ENCODE results near the gene DPP10.
A peak's percentile ranks its signal among the peaks of the same experiment; 100 is the strongest.

DPP10 gene

DNA sequence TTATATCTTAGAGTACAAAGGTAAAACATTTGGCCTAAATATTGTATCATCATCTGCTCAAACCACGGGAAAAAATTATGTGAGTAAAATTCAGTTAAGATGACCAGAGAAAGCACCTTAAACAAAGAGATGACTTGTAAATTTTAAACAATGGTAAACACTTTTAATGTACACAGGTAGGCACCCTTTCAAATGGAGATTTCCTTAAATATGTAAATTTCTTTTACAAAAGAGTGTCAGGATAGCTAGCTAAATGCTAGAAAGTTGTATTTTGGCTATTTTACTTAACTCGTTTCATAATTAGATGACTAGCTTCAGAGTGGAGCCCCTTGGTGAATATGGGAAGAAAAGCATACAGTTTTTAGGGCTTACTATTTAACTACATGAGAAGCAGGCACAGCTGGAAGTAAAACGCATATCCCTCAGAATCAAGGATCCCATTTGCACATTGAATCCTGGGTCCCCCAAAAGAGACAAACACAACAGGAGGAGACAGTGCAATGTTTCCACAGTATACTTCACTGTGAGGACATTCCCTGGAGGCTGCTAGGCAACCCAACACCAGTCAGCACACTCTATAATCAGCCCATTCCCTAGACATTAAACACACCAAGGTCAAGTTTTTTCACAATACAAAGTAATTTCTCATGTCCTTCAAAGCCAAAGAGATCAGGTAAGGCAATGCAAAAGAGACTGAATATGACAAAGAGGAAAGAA lies 1154.4 kb downstream of the DPP10 start:
- no peak overlapping the region for H3K4me3 ChIP-seq (ENCODE audit: low read length)
- no peaks in the 10 kb centered on the region for H3K36me3 ChIP-seq (ENCODE audit: control insufficient read depth, insufficient read depth, low read length)
- no peaks in the 10 kb centered on the region; the same call in 1 of the 2 replicates for H3K4me1 ChIP-seq (ENCODE audit: control insufficient read depth, insufficient read depth, low read length)
- H3K27me3 ChIP-seq (ENCODE audit: control insufficient read depth, insufficient read depth, low read length) = no peaks in the 10 kb centered on the region
- H3K27ac ChIP-seq (ENCODE audit: low read length) = no peak overlapping the region
- H3K9me3 ChIP-seq (ENCODE audit: control insufficient read depth, insufficient read depth, low read length) = no peaks in the 10 kb centered on the region
- WGBS (ENCODE audit: insufficient coverage, insufficient read length) = no CpG with 5 or more reads among the region's 3 CpGs
- DNase-seq (ENCODE audit: low read depth, low spot score) = peak; percentile 27

DNA sequence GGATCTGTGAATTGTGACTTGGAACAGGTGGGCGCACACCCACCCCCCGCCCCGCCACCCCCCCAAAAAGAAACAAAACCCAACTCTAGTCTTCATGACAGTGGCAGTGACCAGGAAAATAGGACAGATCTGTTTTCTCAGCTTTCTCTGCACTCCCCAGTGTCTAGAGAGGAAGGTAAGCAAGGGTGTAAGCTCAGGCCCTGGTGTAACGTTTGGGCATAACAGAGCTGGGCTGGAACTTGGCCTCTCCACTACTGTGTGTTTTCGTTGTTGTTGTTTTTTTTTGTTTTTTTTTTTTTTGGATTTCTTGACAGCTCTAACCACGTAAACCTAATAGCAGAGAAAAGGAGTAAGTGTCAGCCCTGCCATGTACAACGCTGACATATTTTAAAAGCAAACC lies 1160.8 kb downstream of the DPP10 start:
- Histone ChIP-seq H3K36me3 (ENCODE audit: control insufficient read depth, insufficient read depth, low read length) (no peaks in the 10 kb centered on the region), H3K27me3 (ENCODE audit: control insufficient read depth, insufficient read depth, low read length) (no peaks in the 10 kb centered on the region), H3K4me3 (ENCODE audit: low read length) (no peak overlapping the region), H3K4me1 (ENCODE audit: control insufficient read depth, insufficient read depth, low read length) (no peaks in the 10 kb centered on the region), H3K27ac (ENCODE audit: low read length) (no peak overlapping the region), H3K9me3 (ENCODE audit: control insufficient read depth, insufficient read depth, low read length) (no peaks in the 10 kb centered on the region)
- DNase-seq (ENCODE audit: low read depth, low spot score) = no peak
- WGBS (ENCODE audit: insufficient coverage, insufficient read length) = no CpG with 5 or more reads among the region's 7 CpGs

- no CpG with 5 or more reads among the region's 1 CpG for WGBS (ENCODE audit: insufficient coverage, insufficient read length)
- Histone ChIP-seq H3K27me3 (ENCODE audit: control insufficient read depth, insufficient read depth, low read length) (no peaks in the 10 kb centered on the region), H3K9me3 (ENCODE audit: control insufficient read depth, insufficient read depth, low read length) (no peaks in the 10 kb centered on the region), H3K27ac (ENCODE audit: low read length) (no peak overlapping the region), H3K36me3 (ENCODE audit: control insufficient read depth, insufficient read depth, low read length) (no peaks in the 10 kb centered on the region), H3K4me3 (ENCODE audit: low read length) (no peak overlapping the region), H3K4me1 (ENCODE audit: control insufficient read depth, insufficient read depth, low read length) (no peaks in the 10 kb centered on the region)
- no peak for DNase-seq (ENCODE audit: low read depth, low spot score)
These were observed 1163.9 kb downstream of the DPP10 start for GRCh38 chr2:115606350-115606749.

GRCh38 chr2:115609978-115610377 lies 1167.5 kb downstream of the DPP10 start:
- no peaks in the 10 kb centered on the region for H3K9me3 ChIP-seq (ENCODE audit: control insufficient read depth, insufficient read depth, low read length)
- H3K4me3 ChIP-seq (ENCODE audit: low read length) = no peak overlapping the region
- no peaks in the 10 kb centered on the region for H3K4me1 ChIP-seq (ENCODE audit: control insufficient read depth, insufficient read depth, low read length)
- DNase-seq (ENCODE audit: low read depth, low spot score) = no peak
- WGBS (ENCODE audit: insufficient coverage, insufficient read length) = no CpG with 5 or more reads among the region's 2 CpGs
- H3K27ac ChIP-seq (ENCODE audit: low read length) = no peak overlapping the region
- H3K27me3 ChIP-seq (ENCODE audit: control insufficient read depth, insufficient read depth, low read length) = no peaks in the 10 kb centered on the region
- H3K36me3 ChIP-seq (ENCODE audit: control insufficient read depth, insufficient read depth, low read length) = no peaks in the 10 kb centered on the region

- no peaks in the 10 kb centered on the region for H3K36me3 ChIP-seq (ENCODE audit: control insufficient read depth, insufficient read depth, low read length)
- WGBS (ENCODE audit: insufficient coverage, insufficient read length) = no CpG with 5 or more reads among the region's 3 CpGs
These were observed 1168.4 kb downstream of the DPP10 start for GRCh38 chr2:115610888-115611287.

GRCh38 chr2:115624332-115624731 lies 1181.9 kb downstream of the DPP10 start:
- Histone ChIP-seq H3K36me3 (ENCODE audit: control insufficient read depth, insufficient read depth, low read length) (no peaks in the 10 kb centered on the region), H3K9me3 (ENCODE audit: control insufficient read depth, insufficient read depth, low read length) (no peaks in the 10 kb centered on the region), H3K27me3 (ENCODE audit: control insufficient read depth, insufficient read depth, low read length) (no peaks in the 10 kb centered on the region), H3K4me3 (ENCODE audit: low read length) (no peak overlapping the region), H3K4me1 (ENCODE audit: control insufficient read depth, insufficient read depth, low read length) (no peaks in the 10 kb centered on the region), H3K27ac (ENCODE audit: low read length) (no peak overlapping the region)
- no CpG with 5 or more reads among the region's 4 CpGs for WGBS (ENCODE audit: insufficient coverage, insufficient read length)
- DNase-seq (ENCODE audit: low read depth, low spot score) = no peak

More at GRCh38 chr2:115610888-115611287, 1168.4 kb downstream of the DPP10 start:
- Histone ChIP-seq H3K4me1 (ENCODE audit: control insufficient read depth, insufficient read depth, low read length) (no peaks in the 10 kb centered on the region), H3K27ac (ENCODE audit: low read length) (no peak overlapping the region), H3K4me3 (ENCODE audit: low read length) (no peak overlapping the region), H3K9me3 (ENCODE audit: control insufficient read depth, insufficient read depth, low read length) (no peaks in the 10 kb centered on the region), H3K27me3 (ENCODE audit: control insufficient read depth, insufficient read depth, low read length) (no peaks in the 10 kb centered on the region)
- no peak for DNase-seq (ENCODE audit: low read depth, low spot score)

DNA sequence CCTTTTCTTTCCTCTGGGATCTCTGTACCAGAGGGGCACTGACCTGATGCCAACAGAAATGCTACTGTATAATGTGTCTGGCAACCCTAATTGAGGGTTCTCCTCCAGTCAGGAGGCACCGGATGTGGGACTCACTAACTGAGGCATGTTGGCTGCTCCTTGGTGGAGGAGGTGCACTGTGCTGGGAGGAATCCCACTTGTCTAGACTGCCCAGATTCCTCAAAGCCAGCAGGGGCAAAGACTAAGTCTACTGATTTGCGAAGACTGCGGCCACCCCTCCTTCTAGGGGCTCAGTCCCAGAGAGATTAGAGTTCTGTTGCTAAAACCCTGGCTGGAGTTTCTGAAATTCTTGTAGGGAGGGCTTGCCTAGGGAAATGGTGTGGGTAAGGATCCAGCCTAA lies 1192.1 kb downstream of the DPP10 start:
- no peak overlapping the region for H3K4me3 ChIP-seq (ENCODE audit: low read length)
- H3K9me3 ChIP-seq (ENCODE audit: control insufficient read depth, insufficient read depth, low read length) = no peaks in the 10 kb centered on the region
- H3K4me1 ChIP-seq (ENCODE audit: control insufficient read depth, insufficient read depth, low read length) = no peaks in the 10 kb centered on the region
- WGBS (ENCODE audit: insufficient coverage, insufficient read length) = no CpG with 5 or more reads among the region's 3 CpGs
- no peaks in the 10 kb centered on the region for H3K36me3 ChIP-seq (ENCODE audit: control insufficient read depth, insufficient read depth, low read length)
- DNase-seq (ENCODE audit: low read depth, low spot score) = no peak
- no peak overlapping the region for H3K27ac ChIP-seq (ENCODE audit: low read length)
- H3K27me3 ChIP-seq (ENCODE audit: control insufficient read depth, insufficient read depth, low read length) = no peaks in the 10 kb centered on the region

DNA sequence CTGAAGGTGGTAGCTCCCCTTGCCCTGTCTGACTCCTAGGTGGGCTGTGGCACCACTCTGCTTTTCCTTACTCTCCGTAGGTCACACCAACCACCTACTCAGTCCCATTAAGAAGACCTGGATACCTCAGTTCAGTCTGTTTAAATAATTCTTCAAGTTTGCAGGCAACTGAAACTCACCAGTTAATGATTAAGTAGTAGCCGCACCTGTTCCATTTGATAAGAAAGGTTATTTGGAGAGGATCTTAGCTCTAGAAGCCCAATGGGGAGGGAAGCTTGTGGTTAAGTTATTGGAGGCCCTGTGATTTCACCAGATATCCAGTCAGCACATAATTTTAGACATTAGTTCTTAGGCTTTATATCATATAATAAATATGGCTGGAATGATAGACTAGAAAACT lies 1193.0 kb downstream of the DPP10 start:
- H3K9me3 ChIP-seq (ENCODE audit: control insufficient read depth, insufficient read depth, low read length) = no peaks in the 10 kb centered on the region
- H3K4me3 ChIP-seq (ENCODE audit: low read length) = no peak overlapping the region
- no peaks in the 10 kb centered on the region for H3K27me3 ChIP-seq (ENCODE audit: control insufficient read depth, insufficient read depth, low read length)
- no CpG with 5 or more reads among the region's 2 CpGs for WGBS (ENCODE audit: insufficient coverage, insufficient read length)
- no peaks in the 10 kb centered on the region for H3K4me1 ChIP-seq (ENCODE audit: control insufficient read depth, insufficient read depth, low read length)
- DNase-seq (ENCODE audit: low read depth, low spot score) = no peak
- no peaks in the 10 kb centered on the region for H3K36me3 ChIP-seq (ENCODE audit: control insufficient read depth, insufficient read depth, low read length)
- H3K27ac ChIP-seq (ENCODE audit: low read length) = no peak overlapping the region

DNA sequence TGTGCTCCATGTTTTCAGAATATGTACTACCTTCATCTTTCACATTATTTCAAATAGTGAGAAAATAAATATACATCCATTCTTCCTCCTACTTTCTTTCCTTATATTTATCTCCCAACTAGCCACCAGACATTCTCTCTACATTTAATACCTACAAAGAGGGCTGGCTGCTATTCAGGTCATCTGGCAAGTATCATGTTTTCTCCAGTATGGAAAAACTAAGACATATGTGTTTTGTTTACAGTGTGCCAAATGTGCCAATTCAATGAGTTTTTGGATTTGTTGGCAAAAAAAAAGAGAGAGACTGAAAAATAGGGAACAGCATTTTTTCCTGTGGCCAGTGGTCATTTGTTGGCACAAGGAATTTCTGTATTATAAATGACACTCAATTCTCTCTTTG lies 1207.3 kb downstream of the DPP10 start:
- DNase-seq (ENCODE audit: low read depth, low spot score) = no peak
- Histone ChIP-seq H3K9me3 (ENCODE audit: control insufficient read depth, insufficient read depth, low read length) (no peaks in the 10 kb centered on the region), H3K36me3 (ENCODE audit: control insufficient read depth, insufficient read depth, low read length) (no peaks in the 10 kb centered on the region), H3K27ac (ENCODE audit: low read length) (no peak overlapping the region), H3K4me1 (ENCODE audit: control insufficient read depth, insufficient read depth, low read length) (no peaks in the 10 kb centered on the region), H3K4me3 (ENCODE audit: low read length) (no peak overlapping the region), H3K27me3 (ENCODE audit: control insufficient read depth, insufficient read depth, low read length) (no peaks in the 10 kb centered on the region)

GRCh38 chr2:115650827-115651226 lies 1208.4 kb downstream of the DPP10 start:
- Histone ChIP-seq H3K4me1 (ENCODE audit: control insufficient read depth, insufficient read depth, low read length) (no peaks in the 10 kb centered on the region), H3K27ac (ENCODE audit: low read length) (no peak overlapping the region), H3K36me3 (ENCODE audit: control insufficient read depth, insufficient read depth, low read length) (no peaks in the 10 kb centered on the region), H3K27me3 (ENCODE audit: control insufficient read depth, insufficient read depth, low read length) (no peaks in the 10 kb centered on the region), H3K4me3 (ENCODE audit: low read length) (no peak overlapping the region), H3K9me3 (ENCODE audit: control insufficient read depth, insufficient read depth, low read length) (no peaks in the 10 kb centered on the region)
- no CpG with 5 or more reads among the region's 2 CpGs for WGBS (ENCODE audit: insufficient coverage, insufficient read length)
- no peak for DNase-seq (ENCODE audit: low read depth, low spot score)

DNA sequence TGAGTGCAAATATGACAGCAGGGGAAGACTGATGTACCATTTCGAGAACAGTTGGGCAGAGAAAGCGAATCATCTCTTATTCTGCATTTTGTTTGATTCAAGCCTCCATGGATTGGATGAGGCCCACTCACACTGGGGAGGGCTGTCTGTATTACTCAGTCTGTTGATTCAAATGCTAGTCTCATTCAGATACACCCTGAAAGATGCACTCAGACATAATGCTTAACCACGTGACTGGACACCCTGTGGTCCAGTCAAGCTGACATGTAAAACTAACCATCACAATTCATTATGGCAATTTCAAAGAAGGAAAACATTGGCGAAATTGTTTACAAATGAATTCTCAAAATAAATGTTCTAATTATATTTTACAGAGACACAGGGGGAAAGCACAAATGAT lies 1210.2 kb downstream of the DPP10 start:
- no peak for DNase-seq (ENCODE audit: low read depth, low spot score)
- no CpG with 5 or more reads among the region's 4 CpGs for WGBS (ENCODE audit: insufficient coverage, insufficient read length)

More for the DNA sequence above, 1210.2 kb downstream of the DPP10 start:
- H3K27me3 ChIP-seq (ENCODE audit: control insufficient read depth, insufficient read depth, low read length) = no peaks in the 10 kb centered on the region
- no peaks in the 10 kb centered on the region for H3K9me3 ChIP-seq (ENCODE audit: control insufficient read depth, insufficient read depth, low read length)
- H3K27ac ChIP-seq (ENCODE audit: low read length) = no peak overlapping the region
- no peak overlapping the region for H3K4me3 ChIP-seq (ENCODE audit: low read length)
- no peaks in the 10 kb centered on the region for H3K4me1 ChIP-seq (ENCODE audit: control insufficient read depth, insufficient read depth, low read length)
- no peaks in the 10 kb centered on the region for H3K36me3 ChIP-seq (ENCODE audit: control insufficient read depth, insufficient read depth, low read length)

Data from iPS DF 6.9 (cell line).